OCI-LY3 (cell line): ENCODE measurements around the gene OMG.

ENCODE experiments used
- CTCF ChIP-seq: fragments of 200-600, 300-600 bp; sonication (generic); IDR thresholded peaks from 2 replicates; pipeline ENCODE4 v1.5.1; 2014; ENCODE audit warnings: antibody characterized with exemption, low read length, low read depth
- EZH2phosphoT487 ChIP-seq: fragments of 200-600 bp; shearing (Covaris generic); IDR thresholded peaks from 2 replicates; pipeline ENCODE4 v1.6.1; 2018; ENCODE audit warnings: antibody characterized with exemption, mixed run types, low read depth

GRCh38 chr17:31252741-31253140 is 44.3 kb downstream of the OMG start:
- TF ChIP-seq CTCF (no peak), EZH2phosphoT487 (no peak)
